Mesenchymal stem cell (in vitro differentiated cells and primary cell): ENCODE results near the gene VEGFB.

Experiments used
- DNase-seq: peaks from one replicate; pipeline ENCODE4 v3.0.0-alpha.2; 2013
- H2AFZ ChIP-seq: one replicate; pipeline ENCODE4 v1.6.1; 2013; ENCODE audit warnings: low read depth, mild to moderate bottlenecking, control low read depth, inconsistent platforms, low read length, moderate library complexity
- H2AK5ac ChIP-seq: 2 replicates; pipeline ENCODE4 v1.6.1; 2013; ENCODE audit warnings: low read length, moderate library complexity, mild to moderate bottlenecking, inconsistent platforms; ENCODE audit not compliant: severe bottlenecking
- H2BK120ac ChIP-seq: one replicate; pipeline ENCODE4 v1.6.1; 2013; ENCODE audit warnings: low read depth, mild to moderate bottlenecking, inconsistent platforms, low read length, moderate library complexity
- H2BK12ac ChIP-seq, 2 experiments: one replicate each; pipeline ENCODE4 v1.6.1; 2013; ENCODE audit warnings: inconsistent platforms in 2 of 2, low read length in 2 of 2, mild to moderate bottlenecking in 2 of 2, moderate library complexity in 2 of 2, control low read depth in 1 of 2
- H2BK15ac ChIP-seq: one replicate; pipeline ENCODE4 v1.6.1; 2013; ENCODE audit warnings: mild to moderate bottlenecking, low read depth, inconsistent platforms; ENCODE audit not compliant: poor library complexity, severe bottlenecking
- H2BK5ac ChIP-seq: 2 replicates; pipeline ENCODE4 v1.6.1; 2013; ENCODE audit warnings: low read depth, mild to moderate bottlenecking, low read length, control low read depth, inconsistent platforms; ENCODE audit not compliant: poor library complexity, severe bottlenecking
- H3K14ac ChIP-seq, 2 experiments: one replicate each; pipeline ENCODE4 v1.6.1; 2013; ENCODE audit warnings: inconsistent platforms in 2 of 2, low read length in 2 of 2, control low read depth in 1 of 2, mild to moderate bottlenecking in 1 of 2, moderate library complexity in 1 of 2
- H3K18ac ChIP-seq, 2 experiments: one replicate each; pipeline ENCODE4 v1.6.1; 2013; ENCODE audit warnings: inconsistent platforms in 2 of 2, low read length in 2 of 2, control low read depth in 1 of 2, low read depth in 1 of 2, mild to moderate bottlenecking in 1 of 2
- H3K23ac ChIP-seq, 2 experiments: one replicate each; pipeline ENCODE4 v1.6.1; 2013; ENCODE audit warnings: inconsistent platforms in 2 of 2, low read length in 2 of 2, mild to moderate bottlenecking in 2 of 2, moderate library complexity in 2 of 2, control low read depth in 1 of 2
- H3K27ac ChIP-seq: 2 replicates; pipeline ENCODE4 v1.5.1; 2013; ENCODE audit warnings: mild to moderate bottlenecking, moderate library complexity, low read length, control low read depth, inconsistent platforms; ENCODE audit not compliant: poor library complexity, severe bottlenecking
- H3K27me3 ChIP-seq, 2 experiments: 2 replicates each; pipeline versions ENCODE4 v1.6.1 to v1.7.0; 2013; ENCODE audit warnings: low read length in 2 of 2, mild to moderate bottlenecking in 2 of 2, moderate library complexity in 2 of 2, control low read depth in 1 of 2, inconsistent platforms in 1 of 2; ENCODE audit not compliant: control insufficient read depth in 1 of 2, insufficient read depth in 1 of 2
- H3K36me3 ChIP-seq, 2 experiments: 2 replicates each; pipeline versions ENCODE4 v1.6.1 to v1.7.0; 2013; ENCODE audit warnings: low read length in 2 of 2, control low read depth in 1 of 2, inconsistent platforms in 1 of 2, low read depth in 1 of 2, mild to moderate bottlenecking in 1 of 2; ENCODE audit not compliant: insufficient read depth in 2 of 2, control insufficient read depth in 1 of 2
- H3K4ac ChIP-seq, 2 experiments: one replicate each; pipeline ENCODE4 v1.6.1; 2013; ENCODE audit warnings: inconsistent platforms in 2 of 2, low read length in 2 of 2, mild to moderate bottlenecking in 2 of 2, moderate library complexity in 2 of 2, control low read depth in 1 of 2, low read depth in 1 of 2
- H3K4me1 ChIP-seq: 2 replicates; pipeline ENCODE4 v1.6.1; 2013; ENCODE audit warnings: low read depth, low read length, control low read depth; ENCODE audit not compliant: control insufficient read depth, insufficient read depth
- H3K4me2 ChIP-seq: 2 replicates; pipeline ENCODE4 v1.6.1; 2013; ENCODE audit warnings: low read length, mild to moderate bottlenecking, inconsistent platforms; ENCODE audit not compliant: poor library complexity, severe bottlenecking
- H3K4me3 ChIP-seq, 2 experiments: 2 replicates each; pipeline versions ENCODE4 v1.5.1 to v1.7.0; 2013; ENCODE audit warnings: low read length in 2 of 2, mild to moderate bottlenecking in 2 of 2, control low read depth in 1 of 2, low read depth in 1 of 2; ENCODE audit not compliant: insufficient read depth in 1 of 2
- H3K79me1 ChIP-seq: replicated peaks from 2 replicates; pipeline ENCODE4 v1.6.1; 2013; ENCODE audit warnings: mild to moderate bottlenecking, control low read depth, low read length, inconsistent platforms; ENCODE audit not compliant: poor library complexity, severe bottlenecking
- H3K9ac ChIP-seq: 2 replicates; pipeline ENCODE4 v1.7.0; 2013; ENCODE audit warnings: mild to moderate bottlenecking, low read length, moderate library complexity
- H3K9me3 ChIP-seq: 2 replicates; pipeline ENCODE4 v1.7.0; 2013; ENCODE audit warnings: mild to moderate bottlenecking, low read length; ENCODE audit not compliant: control insufficient read depth
- H4K8ac ChIP-seq: one replicate; pipeline ENCODE4 v1.6.1; 2013; ENCODE audit warnings: inconsistent platforms, mild to moderate bottlenecking, low read length, moderate library complexity
- H4K91ac ChIP-seq: one replicate; pipeline ENCODE4 v1.6.1; 2013; ENCODE audit warnings: mild to moderate bottlenecking, low read length, inconsistent platforms
- whole genome bisulfite sequencing: methylation state at CpG from one replicate; pipeline ENCODE4 v1.1.7; 2013; ENCODE audit warnings: mixed read lengths; 5-methylcytosine and 5-hydroxymethylcytosine counted together

VEGFB gene

DNA sequence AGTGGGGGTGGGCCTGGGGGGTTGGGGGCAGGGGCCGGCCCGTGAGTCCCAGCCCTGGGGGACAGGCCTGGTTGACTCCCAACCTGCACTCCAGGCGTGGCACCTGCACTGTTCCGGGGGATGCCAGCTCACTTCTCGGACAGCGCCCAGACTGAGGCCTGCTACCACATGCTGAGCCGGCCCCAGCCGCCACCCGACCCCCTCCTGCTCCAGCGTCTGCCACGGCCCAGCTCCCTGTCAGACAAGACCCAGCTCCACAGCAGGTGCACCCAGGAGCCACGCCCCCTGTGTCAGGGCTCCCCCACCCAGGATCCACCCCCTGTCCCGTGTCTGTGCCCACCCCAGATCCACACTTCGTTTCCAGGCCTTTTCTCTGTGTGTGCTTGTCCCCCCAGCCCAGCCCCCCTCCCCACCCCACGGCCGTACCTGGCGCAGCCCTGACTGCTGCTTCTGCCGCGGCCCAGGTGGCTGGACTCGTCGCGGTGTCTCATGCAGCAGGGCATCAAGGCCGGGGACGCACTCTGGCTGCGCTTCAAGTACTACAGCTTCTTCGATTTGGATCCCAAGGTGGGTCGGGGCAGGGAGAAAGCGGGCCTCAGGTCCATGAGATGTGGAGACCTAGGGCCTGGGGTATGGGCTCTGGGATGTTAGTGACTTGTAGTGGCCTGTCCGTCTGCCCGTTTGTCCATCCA is 23.1 kb upstream of the VEGFB start:
- no peaks in the 10 kb centered on the region for H3K9me3 ChIP-seq
- no peak overlapping the region for H2BK15ac ChIP-seq
- WGBS: 97% methylated on average over 23 of the region's 30 CpGs
- peaks cover 23% of the 10 kb centered on the region for H3K4me1 ChIP-seq
- no peak overlapping the region for H3K27ac ChIP-seq
- no peak overlapping the region for H4K91ac ChIP-seq
- H3K4ac ChIP-seq: no peak overlapping the region
- no peak overlapping the region for H2BK120ac ChIP-seq
- no peak overlapping the region for H2BK5ac ChIP-seq
- no peak for DNase-seq
- H3K23ac ChIP-seq: no peak overlapping the region
- no peak overlapping the region for H3K4me2 ChIP-seq
- H3K9ac ChIP-seq: no peak overlapping the region
- H2BK12ac ChIP-seq: no peak overlapping the region
- H3K27me3 ChIP-seq: no peaks in the 10 kb centered on the region
- peaks cover 13 to 44% of the 10 kb centered on the region in 2 experiments for H3K36me3 ChIP-seq
- no peak overlapping the region for H3K18ac ChIP-seq
- H3K14ac ChIP-seq: no peak overlapping the region
- H3K79me1 ChIP-seq: peaks cover 8% of the 10 kb centered on the region
- H4K8ac ChIP-seq: no peak overlapping the region
- no peak overlapping the region for H3K4me3 ChIP-seq
- H2AFZ ChIP-seq: no peak overlapping the region
- no peak overlapping the region for H2AK5ac ChIP-seq

DNA sequence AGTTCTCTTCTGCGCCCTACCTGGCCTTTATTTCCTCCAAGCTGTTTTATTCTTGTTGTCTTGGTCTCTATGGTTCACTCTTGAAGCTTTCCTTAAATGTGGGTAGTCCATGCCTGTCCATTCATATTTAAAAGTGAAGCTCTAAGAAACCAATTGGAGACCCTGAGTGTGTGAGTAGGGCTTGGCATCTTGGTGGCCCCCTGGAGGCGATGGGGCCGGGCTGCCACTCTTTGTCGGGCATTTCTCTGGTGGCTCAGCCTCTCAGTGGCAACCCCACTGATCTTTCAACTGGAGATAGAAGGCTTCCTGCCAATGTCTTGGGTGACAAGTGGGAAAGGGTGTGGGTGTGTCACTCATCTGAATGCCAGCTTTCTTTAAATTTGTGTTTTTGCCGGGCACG is 17.5 kb upstream of the VEGFB start:
- Histone ChIP-seq H3K9me3 (no peaks in the 10 kb centered on the region), H2BK120ac (no peak overlapping the region), H3K18ac (no peak overlapping the region), H3K14ac (no peak overlapping the region), H3K23ac (no peak overlapping the region), H3K27ac (no peak overlapping the region), H3K4me1 (peaks cover 2% of the 10 kb centered on the region), H3K79me1 (no peaks in the 10 kb centered on the region), H2BK15ac (no peak overlapping the region), H4K91ac (no peak overlapping the region), H2AK5ac (no peak overlapping the region), H3K36me3 (peaks cover 12 to 28% of the 10 kb centered on the region in 2 experiments), H2AFZ (no peak overlapping the region), H3K4ac (no peak overlapping the region), H2BK5ac (no peak overlapping the region), H3K9ac (no peak overlapping the region), H3K4me3 (no peak overlapping the region), H3K4me2 (no peak overlapping the region), H3K27me3 (no peaks in the 10 kb centered on the region), H4K8ac (no peak overlapping the region), H2BK12ac (no peak overlapping the region)
- DNase-seq: no peak
- 93% methylated on average over 6 of the region's 6 CpGs for WGBS

DNA sequence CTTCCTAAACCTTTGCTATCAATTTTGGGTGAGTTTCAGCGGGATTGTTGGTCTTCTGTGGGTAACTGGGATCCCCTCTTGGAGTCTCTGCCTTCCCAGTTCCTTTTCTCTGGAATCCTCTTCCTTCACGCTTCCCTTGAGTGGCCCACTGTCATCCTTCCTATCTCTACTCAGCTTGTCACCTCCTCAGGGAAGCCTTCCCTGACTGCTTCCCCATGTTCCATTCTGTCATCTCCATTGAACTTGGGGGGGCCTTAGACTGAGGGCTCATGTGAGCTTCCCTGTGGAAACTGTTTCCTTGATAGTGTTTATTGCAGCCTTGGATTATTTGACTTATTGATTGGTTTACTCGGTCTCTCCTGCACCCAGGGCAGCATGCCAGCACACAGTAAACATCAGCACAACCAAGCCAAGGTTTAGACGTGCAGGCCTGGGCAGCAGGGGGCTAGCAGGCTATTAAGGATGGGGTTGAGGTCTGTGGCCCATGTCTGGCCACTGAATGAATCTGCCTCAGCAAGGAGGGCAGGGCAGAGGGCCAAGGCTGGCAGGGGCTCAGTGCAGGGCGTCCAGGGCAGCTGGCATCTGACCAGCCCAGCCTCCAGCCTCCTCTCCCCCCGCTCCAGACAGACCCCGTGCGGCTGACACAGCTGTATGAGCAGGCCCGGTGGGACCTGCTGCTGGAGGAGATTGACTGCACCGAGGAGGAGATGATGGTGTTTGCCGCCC is 15.6 kb upstream of the VEGFB start:
- no peak overlapping the region for H2AK5ac ChIP-seq
- no peak overlapping the region for H3K18ac ChIP-seq

DNA sequence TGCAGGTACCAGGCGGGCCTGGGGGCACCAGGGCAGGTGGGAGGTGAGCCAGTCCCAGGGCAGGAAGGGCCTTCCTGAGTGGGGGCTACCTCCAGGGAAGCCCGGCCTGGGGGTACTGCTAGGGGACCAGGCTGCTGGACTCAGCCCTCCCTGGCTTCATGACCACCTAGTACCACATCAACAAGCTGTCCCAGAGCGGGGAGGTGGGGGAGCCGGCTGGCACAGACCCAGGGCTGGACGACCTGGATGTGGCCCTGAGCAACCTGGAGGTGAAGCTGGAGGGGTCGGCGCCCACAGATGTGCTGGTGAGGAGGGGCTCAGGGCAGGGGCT is 15.1 kb upstream of the VEGFB start:
- Histone ChIP-seq H4K8ac (no peak overlapping the region), H2BK120ac (no peak overlapping the region), H3K4me2 (no peak overlapping the region), H2BK5ac (no peak overlapping the region), H3K9ac (no peak overlapping the region), H3K4me1 (peaks cover 15% of the 10 kb centered on the region), H2AFZ (no peak overlapping the region), H3K23ac (no peak overlapping the region), H2AK5ac (no peak overlapping the region), H3K27ac (no peak overlapping the region), H3K9me3 (no peaks in the 10 kb centered on the region), H3K14ac (no peak overlapping the region), H3K79me1 (peaks cover 11% of the 10 kb centered on the region), H3K27me3 (no peaks in the 10 kb centered on the region), H3K36me3 (peaks cover 22 to 36% of the 10 kb centered on the region in 2 experiments), H2BK15ac (no peak overlapping the region), H2BK12ac (no peak overlapping the region), H3K4me3 (no peak overlapping the region), H3K18ac (no peak overlapping the region), H3K4ac (no peak overlapping the region), H4K91ac (no peak overlapping the region)
- WGBS: 100% methylated on average over 3 of the region's 7 CpGs
- no peak for DNase-seq

More for the DNA sequence above, 15.6 kb upstream of the VEGFB start:
- WGBS: 90% methylated on average over 11 of the region's 11 CpGs
- no peak overlapping the region for H2BK12ac ChIP-seq
- H3K4me3 ChIP-seq: no peak overlapping the region
- H2BK15ac ChIP-seq: no peak overlapping the region
- H3K4me1 ChIP-seq: peaks cover 10% of the 10 kb centered on the region
- no peak overlapping the region for H2BK5ac ChIP-seq
- H3K27me3 ChIP-seq: no peaks in the 10 kb centered on the region
- no peak overlapping the region for H3K4ac ChIP-seq
- H3K23ac ChIP-seq: no peak overlapping the region
- H2AFZ ChIP-seq: no peak overlapping the region
- peaks cover 9% of the 10 kb centered on the region for H3K79me1 ChIP-seq
- H3K9me3 ChIP-seq: no peaks in the 10 kb centered on the region
- no peak overlapping the region for H3K4me2 ChIP-seq
- DNase-seq: no peak
- peaks cover 18 to 31% of the 10 kb centered on the region in 2 experiments for H3K36me3 ChIP-seq
- H3K14ac ChIP-seq: no peak overlapping the region
- no peak overlapping the region for H4K8ac ChIP-seq
- no peak overlapping the region for H4K91ac ChIP-seq
- H2BK120ac ChIP-seq: no peak overlapping the region
- H3K27ac ChIP-seq: no peak overlapping the region
- no peak overlapping the region for H3K9ac ChIP-seq
